OCI-LY1 (cell line): Measurements from ENCODE around the gene ADAMTS15.

Experiments
- H2AFZ ChIP-seq: fragments of 200-600 bp; sonication (generic), shearing (Covaris generic); 2 replicates; pipeline ENCODE4 v1.6.0; 2014; ENCODE audit warnings: antibody characterized with exemption, mild to moderate bottlenecking, low read length
- H3F3A ChIP-seq: fragments of 200-600 bp; sonication (generic), shearing (Covaris generic); 2 replicates; pipeline ENCODE4 v1.6.0; 2014; ENCODE audit warnings: mild to moderate bottlenecking, antibody characterized with exemption, low read length, moderate library complexity; ENCODE audit not compliant: insufficient read depth
- H3K27ac ChIP-seq: fragments of 200-600 bp; sonication (generic); 2 replicates; pipeline ENCODE4 v1.5.1; 2014; ENCODE audit warnings: low read length, mixed run types, mild to moderate bottlenecking, low read depth; ENCODE audit not compliant: poor library complexity, severe bottlenecking
- H3K27me3 ChIP-seq: fragments of 200-600 bp; sonication (generic); 2 replicates; pipeline ENCODE4 v1.6.0; 2014; ENCODE audit warnings: antibody characterized with exemption, mild to moderate bottlenecking, low read length, moderate library complexity; ENCODE audit not compliant: insufficient read depth
- H3K36me3 ChIP-seq: fragments of 200-600 bp; sonication (generic); 2 replicates; pipeline ENCODE4 v1.6.1; 2014; ENCODE audit warnings: mild to moderate bottlenecking, antibody characterized with exemption, low read length, moderate library complexity, mixed read lengths; ENCODE audit not compliant: insufficient read depth
- H3K4me1 ChIP-seq: fragments of 200-600 bp; sonication (generic); 2 replicates; pipeline ENCODE4 v1.5.1; 2014; ENCODE audit warnings: mild to moderate bottlenecking, low read length, moderate library complexity; ENCODE audit not compliant: insufficient read depth, severe bottlenecking
- H3K4me2 ChIP-seq: fragments of 200-600 bp; sonication (generic), shearing (Covaris generic); 2 replicates; pipeline ENCODE4 v1.6.1; 2014; ENCODE audit warnings: low read length
- H3K4me3 ChIP-seq: fragments of 200-600 bp; sonication (generic); 2 replicates; pipeline ENCODE4 v1.5.1; 2014; ENCODE audit warnings: low read length, low read depth, mild to moderate bottlenecking, mixed read lengths; ENCODE audit not compliant: poor library complexity, severe bottlenecking
- H3K79me2 ChIP-seq: fragments of 200-600 bp; shearing (Covaris generic); 2 replicates; pipeline ENCODE4 v1.6.1; 2016; ENCODE audit warnings: mixed run types, low read length, mixed read lengths; ENCODE audit not compliant: insufficient read depth
- H3K9ac ChIP-seq: fragments of 200-600 bp; sonication (generic), shearing (Covaris generic); 2 replicates; pipeline ENCODE4 v1.6.1; 2014; ENCODE audit warnings: mild to moderate bottlenecking, low read length, mixed read lengths
- H3K9me2 ChIP-seq: fragments of 200-600 bp; sonication (generic), shearing (Covaris generic); 2 replicates; pipeline ENCODE4 v1.6.1; 2014; ENCODE audit warnings: low read depth, mild to moderate bottlenecking, low read length, mixed read lengths
- H3K9me3 ChIP-seq: fragments of 200-600 bp; shearing (Covaris generic); 2 replicates; pipeline ENCODE4 v1.6.1; 2014; ENCODE audit warnings: low read length, mixed read lengths
- H4K20me1 ChIP-seq: fragments of 200-600 bp; sonication (generic), shearing (Covaris generic); 2 replicates; pipeline ENCODE4 v1.6.0; 2016; ENCODE audit warnings: mild to moderate bottlenecking, low read length; ENCODE audit not compliant: insufficient read depth
- EZH2 ChIP-seq: fragments of 200-600 bp; sonication (generic), shearing (Covaris generic); IDR thresholded peaks from 2 replicates; pipeline ENCODE4 v1.8.0; 2017; ENCODE audit warnings: borderline replicate concordance, mixed run types, mild to moderate bottlenecking, antibody characterized with exemption, low read length, moderate library complexity, mixed read lengths
- TF ChIP-seq, protein P1 (sequence below): fragments of 200-600 bp; sonication (generic), shearing (Covaris generic); IDR thresholded peaks from 2 replicates; pipeline ENCODE4 v1.5.1; 2017; ENCODE audit warnings: mild to moderate bottlenecking, antibody characterized with exemption, low read length, moderate library complexity, mixed read lengths

ADAMTS15 gene

DNA sequence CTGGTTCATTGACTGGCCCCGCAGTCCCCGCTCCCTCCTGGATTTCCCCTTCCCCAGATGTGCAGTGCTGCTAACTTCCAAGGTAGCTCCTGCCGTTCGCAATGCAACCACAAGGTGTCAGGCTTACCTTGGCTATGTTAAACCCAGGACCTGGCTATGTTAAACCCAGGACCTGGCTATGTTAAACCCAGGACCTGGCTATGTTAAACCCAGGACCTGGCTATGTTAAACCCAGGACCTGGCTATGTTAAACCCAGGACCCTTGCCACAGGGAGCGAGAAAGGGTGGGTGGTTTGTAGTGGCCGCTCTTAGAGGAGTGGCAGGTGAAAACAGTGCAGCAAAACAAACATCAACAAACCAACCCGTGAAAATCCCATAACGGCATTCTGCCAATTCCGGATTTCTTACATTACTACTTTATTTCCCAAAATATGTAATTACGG is 17.1 kb upstream of the ADAMTS15 start:
- Histone ChIP-seq H3K4me3 (no peak overlapping the region), H2AFZ (no peak overlapping the region), H3K36me3 (no peaks in the 10 kb centered on the region), H3K9me3 (no peaks in the 10 kb centered on the region), H3K79me2 (no peaks in the 10 kb centered on the region), H3K4me1 (no peaks in the 10 kb centered on the region), H3K9ac (no peak overlapping the region), H3K9me2 (no peaks in the 10 kb centered on the region), H3K27me3 (no peaks in the 10 kb centered on the region), H4K20me1 (no peaks in the 10 kb centered on the region), H3K4me2 (no peak overlapping the region), H3F3A (no peaks in the 10 kb centered on the region), H3K27ac (no peak overlapping the region)
- TF ChIP-seq, protein P1, sequence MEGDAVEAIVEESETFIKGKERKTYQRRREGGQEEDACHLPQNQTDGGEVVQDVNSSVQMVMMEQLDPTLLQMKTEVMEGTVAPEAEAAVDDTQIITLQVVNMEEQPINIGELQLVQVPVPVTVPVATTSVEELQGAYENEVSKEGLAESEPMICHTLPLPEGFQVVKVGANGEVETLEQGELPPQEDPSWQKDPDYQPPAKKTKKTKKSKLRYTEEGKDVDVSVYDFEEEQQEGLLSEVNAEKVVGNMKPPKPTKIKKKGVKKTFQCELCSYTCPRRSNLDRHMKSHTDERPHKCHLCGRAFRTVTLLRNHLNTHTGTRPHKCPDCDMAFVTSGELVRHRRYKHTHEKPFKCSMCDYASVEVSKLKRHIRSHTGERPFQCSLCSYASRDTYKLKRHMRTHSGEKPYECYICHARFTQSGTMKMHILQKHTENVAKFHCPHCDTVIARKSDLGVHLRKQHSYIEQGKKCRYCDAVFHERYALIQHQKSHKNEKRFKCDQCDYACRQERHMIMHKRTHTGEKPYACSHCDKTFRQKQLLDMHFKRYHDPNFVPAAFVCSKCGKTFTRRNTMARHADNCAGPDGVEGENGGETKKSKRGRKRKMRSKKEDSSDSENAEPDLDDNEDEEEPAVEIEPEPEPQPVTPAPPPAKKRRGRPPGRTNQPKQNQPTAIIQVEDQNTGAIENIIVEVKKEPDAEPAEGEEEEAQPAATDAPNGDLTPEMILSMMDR: peak; percentile 55
- no peak for TF ChIP-seq EZH2

GRCh38 chr11:130431801-130432200 is 16.6 kb upstream of the ADAMTS15 start:
- Histone ChIP-seq H3K79me2 (no peaks in the 10 kb centered on the region), H3F3A (no peaks in the 10 kb centered on the region), H3K27me3 (no peaks in the 10 kb centered on the region), H3K9ac (no peak overlapping the region), H3K4me3 (no peak overlapping the region), H3K4me2 (no peak overlapping the region), H3K9me3 (no peaks in the 10 kb centered on the region), H4K20me1 (no peaks in the 10 kb centered on the region), H3K36me3 (no peaks in the 10 kb centered on the region), H2AFZ (no peak overlapping the region), H3K4me1 (no peaks in the 10 kb centered on the region), H3K27ac (no peak overlapping the region), H3K9me2 (no peaks in the 10 kb centered on the region)
- TF ChIP-seq, protein P1: no peak
- no peak for TF ChIP-seq EZH2

DNA sequence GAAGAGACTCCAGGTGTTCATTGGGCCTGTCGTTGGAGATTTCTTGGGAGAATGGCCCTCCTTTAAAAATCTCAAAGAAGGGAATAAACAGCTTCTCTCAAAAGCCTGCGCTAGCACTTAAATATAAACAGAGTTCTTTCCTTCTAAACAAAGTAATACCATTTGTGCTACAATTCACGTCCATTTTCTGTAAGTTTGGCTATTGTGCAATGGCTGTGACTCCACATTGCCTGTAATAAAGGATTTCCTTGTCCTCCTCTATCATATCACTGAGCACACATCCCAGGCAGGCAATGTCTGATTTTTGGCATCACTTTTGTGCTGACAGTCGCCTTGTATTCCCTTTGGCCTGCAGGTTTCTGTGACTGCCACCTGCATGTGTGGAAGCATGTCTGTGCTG is 15.1 kb upstream of the ADAMTS15 start:
- H3K36me3 ChIP-seq: no peaks in the 10 kb centered on the region
- H4K20me1 ChIP-seq: no peaks in the 10 kb centered on the region
- H3K4me3 ChIP-seq: no peak overlapping the region
- H2AFZ ChIP-seq: no peak overlapping the region
- H3K4me1 ChIP-seq: no peaks in the 10 kb centered on the region
- no peaks in the 10 kb centered on the region for H3K9me3 ChIP-seq
- TF ChIP-seq, protein P1: no peak
- no peak for TF ChIP-seq EZH2
- no peak overlapping the region for H3K9ac ChIP-seq
- H3K27ac ChIP-seq: no peak overlapping the region
- no peaks in the 10 kb centered on the region for H3K27me3 ChIP-seq
- no peaks in the 10 kb centered on the region for H3K79me2 ChIP-seq
- no peaks in the 10 kb centered on the region for H3K9me2 ChIP-seq
- no peaks in the 10 kb centered on the region for H3F3A ChIP-seq
- no peak overlapping the region for H3K4me2 ChIP-seq
